HG03039 (cell line): ENCODE data around the gene ANAPC10.
A peak's percentile ranks its signal among the peaks of the same experiment; 100 is the strongest.
"Not testable (repeated sequence)": the region's sequence is repeated elsewhere in the genome, so short reads cannot be mapped to it uniquely, and the experiment has no call there.

ENCODE experiments used
- ATAC-seq: cut with Tn5 transposase; IDR thresholded peaks from one replicate; pipeline ENCODE4 v1.9.1; 2021; ENCODE audit warnings: mild to moderate bottlenecking, moderate library complexity; ENCODE audit not compliant: unreplicated experiment

ANAPC10 gene, protein sequence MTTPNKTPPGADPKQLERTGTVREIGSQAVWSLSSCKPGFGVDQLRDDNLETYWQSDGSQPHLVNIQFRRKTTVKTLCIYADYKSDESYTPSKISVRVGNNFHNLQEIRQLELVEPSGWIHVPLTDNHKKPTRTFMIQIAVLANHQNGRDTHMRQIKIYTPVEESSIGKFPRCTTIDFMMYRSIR

DNA sequence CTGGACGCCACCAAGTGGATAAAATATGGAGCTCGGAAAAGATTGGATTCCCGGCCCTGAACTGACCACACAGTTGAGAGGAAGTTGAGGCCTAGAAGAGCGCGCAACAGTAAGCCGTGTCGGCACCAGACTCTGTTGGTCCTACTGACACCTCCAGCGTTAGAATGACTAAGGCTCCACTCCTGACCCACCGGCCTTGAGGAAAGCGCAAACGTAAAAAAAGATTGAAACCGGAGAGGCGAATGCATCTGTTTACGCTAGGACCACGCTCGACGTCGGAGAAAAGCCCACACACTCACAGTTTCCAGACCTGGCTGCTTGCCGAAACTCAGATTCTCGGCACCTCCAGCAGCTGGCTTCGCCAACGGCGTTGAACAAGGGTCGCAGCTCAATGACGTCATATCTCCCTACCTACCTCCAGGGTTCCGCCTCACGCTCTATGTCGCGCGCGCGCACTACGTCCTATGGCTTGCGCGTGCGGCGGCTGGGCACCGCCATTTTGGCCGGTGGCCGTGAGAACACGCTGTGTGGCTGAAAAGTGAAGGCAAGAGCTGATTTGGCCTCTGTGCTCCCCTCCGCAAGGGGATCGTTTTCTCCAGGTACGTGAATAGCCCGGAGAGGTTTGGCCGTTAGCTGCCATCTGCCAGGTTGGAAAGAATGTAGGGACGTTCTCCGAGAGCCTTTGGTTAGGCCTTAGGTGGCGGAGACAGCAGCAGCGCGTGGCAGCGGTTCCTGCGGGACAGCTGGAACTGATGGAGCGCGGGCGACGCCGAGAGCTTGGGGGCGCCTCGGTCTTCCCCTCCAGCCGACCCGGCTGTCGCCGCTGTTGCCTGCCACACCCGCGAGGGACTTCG, at the start of gene ANAPC10, which contains the start of gene ABCE1:
TSS of gene ANAPC10 (minus strand) at position 376 of the 854 bp plus-strand sequence. CDS start 2,097 bp downstream, outside the sequence.
TSS of gene ABCE1 (plus strand) at position 491 of the 854 bp plus-strand sequence. CDS start 6,102 bp downstream, outside the sequence.
- ATAC-seq = peak; percentile 83

DNA sequence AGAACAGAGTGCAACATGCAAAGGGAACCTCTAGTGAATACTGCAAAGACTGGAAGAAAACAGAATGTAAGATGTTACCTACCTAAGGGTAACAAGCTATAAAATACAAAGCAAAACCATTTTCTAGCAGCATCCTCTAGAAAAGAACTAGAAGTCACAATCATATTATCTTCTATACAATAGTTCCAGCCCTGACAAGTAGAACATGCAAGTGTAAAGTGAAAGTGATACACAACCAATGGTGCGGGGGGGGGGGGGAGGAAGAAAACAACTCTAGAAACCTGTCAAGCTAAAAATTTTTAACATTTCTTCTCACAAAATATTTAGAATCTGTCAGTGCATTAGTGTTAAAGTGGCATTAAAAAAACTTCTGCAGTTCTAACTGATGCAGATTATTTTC, 38.2 kb upstream of the ANAPC10 start:
- ATAC-seq = not testable (repeated sequence)

DNA sequence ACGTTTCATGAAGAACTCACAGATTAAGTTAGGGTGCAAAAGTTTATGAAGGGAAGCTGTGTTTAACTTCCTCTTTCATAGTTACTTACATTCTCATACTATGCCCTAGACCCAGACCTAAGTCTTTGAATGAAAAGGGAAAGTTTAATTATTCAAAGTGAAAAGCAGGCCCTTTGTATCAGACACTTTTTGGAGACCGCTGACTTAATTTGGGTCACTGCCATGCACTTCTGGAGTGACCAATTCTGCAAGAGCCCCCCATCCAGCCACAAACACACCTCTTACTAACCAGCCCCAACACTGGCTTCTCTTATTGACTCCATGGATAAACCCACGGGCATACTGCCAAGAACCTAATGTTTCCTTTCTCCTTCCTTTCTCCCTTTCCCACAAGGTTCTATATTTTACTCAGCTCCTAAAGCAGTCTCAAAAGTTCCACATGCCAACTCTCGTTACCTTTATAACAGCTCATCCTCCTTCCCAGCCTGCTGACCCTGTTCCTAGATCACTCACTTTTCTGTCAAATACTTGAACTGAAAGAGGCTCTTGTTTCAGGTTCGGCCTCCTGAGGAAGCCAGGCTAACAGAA, 34.6 kb upstream of the ANAPC10 start:
- peak; percentile 73 for ATAC-seq

DNA sequence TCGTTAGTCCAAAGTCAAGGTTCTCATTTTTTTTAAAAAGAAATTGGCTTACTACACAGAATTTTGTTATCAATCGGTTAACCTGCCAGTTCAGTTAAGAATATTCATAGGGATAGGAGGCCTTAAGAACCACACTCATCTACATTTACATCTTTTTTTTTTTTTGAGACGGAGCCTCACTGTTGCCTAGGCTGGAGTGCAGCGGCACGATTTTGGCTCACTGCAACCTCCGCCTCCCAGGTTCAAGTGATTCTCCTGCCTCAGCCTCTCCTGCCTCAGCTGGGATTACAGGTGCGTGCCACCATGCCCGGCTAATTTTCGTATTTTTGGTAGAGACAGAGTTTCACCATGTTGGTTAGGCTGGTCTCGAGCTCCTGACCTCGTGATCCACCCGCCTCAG, 33.9 kb upstream of the ANAPC10 start:
- ATAC-seq = no peak

DNA sequence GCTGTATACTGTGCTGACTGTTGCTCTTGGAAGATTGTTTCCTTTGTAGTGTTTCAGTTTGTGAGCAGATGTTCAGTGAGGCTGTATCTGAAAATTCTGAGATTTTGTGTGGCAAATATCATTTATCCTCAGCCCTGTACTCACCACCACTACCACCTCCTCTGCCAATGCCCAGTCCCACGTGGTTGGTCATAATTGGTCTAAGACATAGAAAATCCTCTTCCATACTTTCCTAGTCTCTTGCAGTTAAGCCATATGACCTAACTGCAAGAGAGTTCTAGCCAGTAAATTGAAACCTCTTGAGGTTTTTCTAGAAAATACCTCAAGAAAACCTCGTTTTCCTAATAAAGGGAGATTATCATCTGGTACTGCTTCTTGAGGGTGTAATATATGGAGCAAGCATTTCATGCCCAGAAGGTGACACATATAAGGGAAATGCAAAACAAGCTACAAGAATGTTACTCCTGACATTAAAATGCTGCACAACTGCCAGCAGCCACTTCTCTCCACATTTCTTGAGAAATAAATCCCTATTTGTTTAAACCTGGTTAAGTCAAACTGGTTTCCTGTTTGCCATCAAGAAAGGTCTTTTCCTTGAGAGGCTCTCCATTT, 32.9 kb upstream of the ANAPC10 start:
- no peak for ATAC-seq

DNA sequence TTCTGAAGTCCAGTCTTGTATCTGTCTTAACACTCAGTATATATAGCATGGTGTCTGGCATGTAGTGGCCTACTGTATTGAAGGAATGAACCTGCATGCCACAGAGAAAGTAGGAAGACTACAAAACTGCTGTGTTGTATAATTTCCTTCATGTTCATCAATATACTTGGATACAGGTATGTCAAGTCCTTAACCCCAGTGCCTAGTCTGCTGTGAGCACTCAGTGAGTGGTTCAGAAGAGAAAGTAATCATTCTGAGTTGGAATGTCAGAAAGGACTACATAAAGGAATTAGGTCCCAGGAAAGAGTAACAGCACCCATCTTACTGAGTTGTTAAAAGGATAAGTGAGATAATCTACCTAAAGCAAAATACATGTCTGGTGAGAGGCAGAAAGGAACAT, 32.1 kb upstream of the ANAPC10 start:
- no peak for ATAC-seq

DNA sequence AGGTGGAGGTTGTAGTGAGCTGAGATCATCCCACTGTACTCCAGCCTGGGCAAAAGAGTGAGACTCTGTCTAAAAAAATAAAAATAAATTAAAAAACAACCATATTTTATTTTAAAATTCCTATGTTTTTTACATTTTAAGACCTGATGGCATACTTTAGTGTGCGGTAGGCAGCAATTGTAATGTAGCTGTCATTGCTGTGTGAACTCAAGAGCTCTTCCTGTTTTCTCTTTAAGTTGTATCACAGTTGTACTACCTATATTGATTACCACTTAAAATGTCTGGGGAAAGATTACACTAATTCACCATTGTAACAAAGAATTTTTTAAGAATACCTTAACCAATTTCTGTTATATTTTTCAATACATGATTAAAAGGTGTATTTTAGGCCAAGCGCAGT, 27.4 kb upstream of the ANAPC10 start:
- no peak for ATAC-seq

DNA sequence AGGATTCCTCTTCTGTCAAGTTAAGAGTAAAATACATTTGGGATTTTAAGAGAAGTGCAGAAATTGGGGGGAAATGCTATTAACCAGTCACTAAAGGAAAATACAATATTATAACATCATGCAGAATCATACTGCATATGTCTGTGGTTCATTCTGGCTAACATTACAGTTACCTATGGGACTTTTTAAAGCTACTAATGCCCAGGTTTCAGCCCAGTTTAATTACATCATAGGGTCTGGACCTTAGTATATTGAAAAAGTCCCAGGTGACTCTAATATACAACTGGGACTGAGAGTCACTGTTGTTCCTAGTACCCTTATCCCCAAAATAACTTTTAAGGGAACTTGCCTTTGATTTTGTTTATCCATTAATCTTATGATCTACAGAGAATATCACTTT, 10.1 kb upstream of the ANAPC10 start:
- no peak for ATAC-seq

DNA sequence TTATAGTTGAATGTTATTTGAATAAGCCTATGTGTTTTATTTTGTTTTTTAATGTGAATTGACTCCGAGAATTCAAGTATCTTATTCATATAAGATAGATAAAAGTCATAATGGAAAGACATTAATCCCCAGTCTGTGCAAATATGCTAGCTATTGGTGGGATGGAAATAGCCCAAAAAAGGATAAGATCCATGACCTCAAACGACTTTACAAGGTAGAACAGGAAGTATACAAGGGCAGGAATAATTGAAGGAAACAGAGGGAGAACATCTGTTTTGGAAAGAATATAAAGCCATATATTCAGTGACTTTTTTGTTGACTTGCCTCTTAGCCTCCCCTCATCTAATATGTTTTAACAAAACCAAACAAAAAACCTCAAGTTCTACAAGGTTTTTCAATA, 9.1 kb upstream of the ANAPC10 start:
- ATAC-seq = no peak

DNA sequence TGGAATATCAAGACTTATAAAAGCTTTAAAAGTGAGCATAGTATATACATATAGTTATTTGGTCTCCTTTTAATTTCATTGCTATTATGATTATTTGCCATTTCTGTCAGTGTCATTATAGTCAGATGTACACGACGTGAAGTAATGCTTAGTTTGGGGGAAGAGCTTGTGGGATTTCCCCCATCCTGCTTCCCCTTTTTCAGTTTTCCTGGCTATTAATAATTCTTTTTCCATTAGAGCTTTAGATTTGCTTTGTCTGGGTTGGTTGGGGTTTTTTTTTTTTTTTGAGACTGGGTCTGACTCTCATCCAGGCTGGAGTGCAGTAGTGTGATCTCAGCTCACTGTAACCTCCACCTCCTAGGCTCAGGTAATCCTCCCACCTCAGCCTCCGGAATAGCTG, 5.5 kb upstream of the ANAPC10 start:
- no peak for ATAC-seq

DNA sequence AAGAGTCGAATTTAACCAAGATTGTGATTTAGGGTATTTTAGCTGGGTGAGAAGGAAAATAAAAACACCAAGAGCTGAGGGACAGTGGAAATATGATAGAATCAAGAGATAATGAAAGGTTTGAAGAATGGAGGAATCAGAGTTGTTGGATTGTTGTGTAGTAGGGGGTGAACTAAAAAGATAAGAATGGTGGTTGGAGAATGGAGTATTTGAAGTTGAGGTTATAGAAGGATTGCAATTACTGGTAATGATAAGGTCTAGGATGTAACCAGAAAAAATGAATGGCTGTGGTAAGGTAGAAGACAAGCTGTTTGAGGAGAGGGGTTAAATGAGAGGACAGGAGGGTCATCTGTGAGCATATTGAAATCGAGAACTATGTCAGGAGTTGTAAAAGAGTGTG, 4.6 kb upstream of the ANAPC10 start:
- ATAC-seq = no peak

DNA sequence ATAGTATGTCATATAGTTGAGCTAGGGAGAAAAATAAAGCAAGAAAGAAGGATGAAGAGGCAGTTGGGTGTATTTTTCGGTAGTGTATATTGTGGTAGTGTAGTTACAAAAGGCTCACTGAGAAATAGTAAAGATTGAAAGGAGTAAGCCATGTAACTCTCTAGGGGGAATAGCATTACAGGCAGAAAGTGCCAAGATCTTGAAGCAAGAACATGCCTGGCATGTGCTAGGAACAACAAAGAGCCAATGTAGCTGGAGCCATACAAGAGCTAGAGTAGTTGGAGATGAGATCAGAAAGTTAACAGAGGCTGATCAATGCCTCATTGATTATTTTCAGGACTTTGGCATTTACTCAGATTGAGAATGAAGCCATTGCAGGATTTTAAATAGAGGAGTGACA, 3.1 kb upstream of the ANAPC10 start:
- ATAC-seq = no peak

DNA sequence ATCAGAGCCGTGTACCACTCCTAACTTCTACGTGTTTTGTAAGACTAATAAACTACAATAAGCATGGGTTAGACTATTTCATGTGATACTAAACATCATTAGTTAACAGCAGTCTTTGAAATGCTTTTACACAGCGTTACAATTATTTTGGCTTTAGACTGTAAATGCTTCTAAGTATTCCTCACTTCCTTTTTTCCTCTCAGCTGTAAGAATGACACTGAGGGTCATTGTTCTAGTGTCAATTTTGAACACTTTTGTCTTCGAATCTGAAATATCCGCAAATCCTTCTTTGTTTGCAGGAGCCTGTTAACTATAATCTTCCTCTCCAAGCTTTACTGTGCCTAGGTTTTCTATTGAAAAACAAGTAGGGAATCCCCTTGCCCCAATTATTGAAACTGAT, 1.7 kb upstream of the ANAPC10 start:
- ATAC-seq = no peak

DNA sequence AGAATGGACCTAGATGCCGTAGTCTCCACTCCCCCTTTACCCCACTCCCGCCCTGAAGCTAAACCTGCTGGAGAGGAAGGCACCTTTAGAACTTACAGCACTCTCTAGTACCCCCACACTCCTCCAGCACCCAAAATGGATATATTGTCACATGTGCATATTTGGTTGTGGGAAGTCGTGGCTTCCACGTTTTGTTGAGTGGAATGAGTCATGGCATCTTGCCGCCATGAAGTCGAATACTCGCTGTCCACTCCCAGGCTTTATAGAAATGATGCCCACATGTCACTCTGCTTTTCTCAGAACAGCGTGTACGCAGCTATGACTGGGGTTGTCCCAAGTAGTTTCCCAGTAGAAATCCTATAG, 660 bp upstream of the ANAPC10 start:
- peak; percentile 22 for ATAC-seq

DNA sequence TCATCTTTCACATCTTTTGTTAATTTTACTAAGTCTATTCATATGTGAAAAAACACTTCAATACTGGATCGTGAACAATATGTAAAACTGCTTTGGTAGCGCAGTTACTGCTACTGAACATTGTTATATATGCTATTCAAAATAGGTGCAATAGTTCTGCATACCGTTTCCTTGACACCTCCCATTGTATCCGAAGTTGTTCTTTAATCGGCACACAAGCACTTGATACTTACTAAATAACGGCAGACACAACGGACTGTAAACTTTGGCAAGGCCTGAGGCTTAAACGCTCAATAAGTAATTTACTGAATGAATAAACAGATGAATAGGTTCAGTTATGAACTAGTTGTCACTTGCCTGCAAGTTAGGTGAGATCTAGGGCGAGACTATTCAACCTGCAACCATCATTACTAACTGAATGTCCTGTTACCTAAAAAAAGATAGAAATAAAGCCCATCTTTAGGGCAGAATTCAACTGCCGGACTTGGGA, 620 bp downstream of the ANAPC10 start:
- no peak for ATAC-seq

DNA sequence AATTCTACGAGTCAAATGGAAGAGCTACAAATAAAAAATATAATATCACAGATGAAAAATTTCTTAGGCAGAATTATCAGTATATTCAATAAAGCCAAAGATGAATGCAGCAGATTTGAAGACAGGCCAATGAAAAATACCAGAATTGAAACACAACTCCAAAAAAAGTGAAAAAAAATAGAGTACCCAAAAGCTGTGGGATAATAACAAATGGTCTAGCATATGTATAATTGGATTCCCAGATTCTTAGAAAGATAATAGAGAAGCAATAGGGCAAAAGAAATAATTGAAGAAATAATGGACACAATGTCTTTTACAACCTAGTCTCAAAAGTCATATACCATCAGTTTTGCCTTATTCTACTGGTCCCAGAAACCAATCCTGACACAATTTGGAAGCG, 4.4 kb downstream of the ANAPC10 start:
- ATAC-seq = no peak

DNA sequence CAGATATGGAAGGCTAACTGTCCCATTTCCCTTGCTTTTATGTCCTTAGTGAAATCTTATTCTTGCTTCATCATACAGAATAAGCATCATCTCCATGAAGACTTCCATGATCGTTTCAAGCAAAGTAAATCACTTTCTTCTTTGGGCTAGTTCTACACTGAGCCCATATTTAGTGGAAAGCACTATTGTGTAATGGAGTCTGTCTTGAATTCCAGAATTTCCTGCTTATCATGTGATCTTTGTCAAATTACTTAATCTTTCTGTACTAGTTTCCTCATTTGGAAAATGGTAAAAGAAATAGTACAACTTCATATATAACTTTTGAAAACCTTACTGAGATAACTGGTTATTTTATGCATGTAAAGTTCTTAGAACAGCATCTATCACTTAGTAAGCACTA, 7.6 kb downstream of the ANAPC10 start:
- ATAC-seq = no peak

DNA sequence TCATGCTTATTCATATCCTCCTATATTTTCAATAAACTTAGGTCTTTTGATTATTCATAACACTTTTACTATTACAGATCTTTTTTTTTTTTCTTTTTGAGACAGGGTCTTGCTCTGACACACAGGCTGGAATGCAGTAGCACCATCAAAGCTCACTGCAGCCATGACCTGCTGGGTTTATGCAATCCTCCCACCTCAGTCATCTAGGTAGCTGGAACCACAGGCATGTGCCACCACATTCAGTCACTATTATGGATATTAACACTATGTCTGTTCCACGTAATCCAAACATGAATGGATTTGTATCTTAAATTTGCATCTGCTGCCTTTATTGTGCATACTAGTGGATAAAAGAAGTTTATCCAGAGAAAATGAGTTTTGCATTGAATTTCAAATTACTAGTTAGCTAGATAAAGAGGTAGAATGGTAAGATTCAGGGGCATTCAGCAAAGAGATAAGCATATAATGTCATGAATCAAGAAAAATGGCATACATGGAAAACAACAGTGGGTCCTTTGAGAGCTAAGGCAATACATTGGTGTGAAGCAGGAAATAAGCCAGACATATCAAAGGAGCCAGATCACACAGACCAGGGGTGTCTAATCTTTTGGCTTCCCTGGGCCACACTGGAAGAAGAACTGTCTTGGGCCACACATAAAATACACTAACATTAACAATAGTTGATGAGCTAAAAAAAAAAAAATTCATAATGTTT, 13.9 kb downstream of the ANAPC10 start:
- ATAC-seq = no peak

DNA sequence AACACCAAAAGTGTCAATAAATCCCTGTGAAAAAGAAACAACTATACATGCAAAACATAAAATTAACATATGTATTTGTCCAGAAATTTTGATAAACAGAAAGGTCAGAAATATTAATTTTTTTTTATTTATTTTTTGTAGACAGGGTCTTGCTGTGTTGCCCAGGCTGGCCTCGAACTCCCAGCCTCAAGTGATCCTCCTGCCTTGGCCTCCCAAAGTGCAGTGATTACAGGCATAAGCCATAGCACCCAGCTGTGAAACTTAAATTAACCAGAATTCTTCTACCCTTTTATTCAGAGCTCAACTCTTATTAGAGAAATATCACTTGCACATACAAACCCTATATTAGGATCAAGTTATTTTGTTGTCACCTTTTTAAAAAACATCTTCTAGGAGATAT, 16.2 kb downstream of the ANAPC10 start:
- no peak for ATAC-seq

DNA sequence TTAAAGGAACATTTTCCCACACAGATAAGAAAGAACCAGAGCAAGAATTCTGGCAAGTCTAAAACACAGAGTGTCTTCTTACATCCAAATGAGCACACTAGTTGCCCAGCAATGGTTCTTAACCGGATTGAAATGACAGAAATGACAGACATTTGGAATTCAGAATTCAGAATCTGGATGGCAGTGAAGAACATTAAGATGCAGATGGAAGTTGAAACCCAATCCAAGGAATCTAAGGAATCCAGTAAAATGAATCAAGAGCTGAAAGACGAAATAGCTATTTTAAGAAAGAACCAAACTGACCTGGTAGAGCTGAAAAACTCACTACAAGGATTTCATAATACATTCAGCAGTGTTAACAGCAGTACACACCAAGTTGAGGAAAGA, 21.5 kb downstream of the ANAPC10 start:
- no peak for ATAC-seq
